OCI-LY7 (cell line): ENCODE measurements around the gene TXK. TPM values are rescaled to one million over a fixed set of nuclear protein-coding genes. Genes with fewer than 3 reads are reported as not detected.

Source experiments
- BruUV-seq: library from RNA; stranded (reverse); fragments of 400-500 nt; replicated peaks from 2 replicates; lab custom pipeline; 2021; lab: Mats Ljungman, UMichigan
- CTCF ChIA-PET: fragments of 300-600 bp; sonication (Branson Sonifier 250); formaldehyde crosslinking; loops from one replicate; lab custom pipeline; 2022; ENCODE audit warnings: antibody characterized with exemption; ENCODE audit not compliant: unreplicated experiment; lab: Charles Lee
- POLR2A ChIA-PET: fragments of 300-600 bp; sonication (Branson Sonifier 250); formaldehyde crosslinking; loops from one replicate; lab custom pipeline; 2022; ENCODE audit warnings: antibody characterized with exemption; lab: Charles Lee
- DNase-seq: peaks from one replicate; pipeline ENCODE4 v3.0.0-alpha.2; 2015; ENCODE audit warnings: low spot score
- H2AFZ ChIP-seq: fragments of 200-600 bp; sonication (generic), shearing (Covaris generic); 2 replicates; pipeline ENCODE4 v1.6.1; 2014; ENCODE audit warnings: mild to moderate bottlenecking, antibody characterized with exemption, low read length, moderate library complexity
- H3K27ac ChIP-seq: fragments of 200-600 bp; sonication (generic); 2 replicates; pipeline ENCODE4 v1.5.1; 2014; ENCODE audit warnings: mixed run types, low read depth, mild to moderate bottlenecking, moderate library complexity, low read length, inconsistent platforms; ENCODE audit not compliant: poor library complexity, severe bottlenecking
- H3K36me3 ChIP-seq: fragments of 200-600 bp; sonication (generic); 2 replicates; pipeline ENCODE4 v1.6.1; 2014; ENCODE audit warnings: mild to moderate bottlenecking, antibody characterized with exemption, low read length, moderate library complexity, mixed read lengths; ENCODE audit not compliant: insufficient read depth
- H3K4me1 ChIP-seq: fragments of 200-600 bp; sonication (generic); 2 replicates; pipeline ENCODE4 v1.5.1; 2014; ENCODE audit warnings: mild to moderate bottlenecking, low read length; ENCODE audit not compliant: insufficient read depth, poor library complexity, severe bottlenecking
- H3K4me2 ChIP-seq: fragments of 200-600 bp; sonication (generic); 2 replicates; pipeline ENCODE4 v1.6.1; 2014; ENCODE audit warnings: mild to moderate bottlenecking, low read length
- H3K4me3 ChIP-seq: fragments of 200-600 bp; sonication (generic); 2 replicates; pipeline ENCODE4 v1.5.1; 2014; ENCODE audit warnings: mild to moderate bottlenecking, low read depth, low read length; ENCODE audit not compliant: poor library complexity, severe bottlenecking
- H3K79me2 ChIP-seq: fragments of 200-600 bp; sonication (generic); 2 replicates; pipeline ENCODE4 v1.6.1; 2016; ENCODE audit warnings: low read depth, mild to moderate bottlenecking, low read length, moderate library complexity, mixed read lengths; ENCODE audit not compliant: insufficient read depth
- H3K9me2 ChIP-seq: fragments of 200-600 bp; sonication (generic); 2 replicates; pipeline ENCODE4 v1.6.1; 2016; ENCODE audit warnings: mild to moderate bottlenecking, low read length, mixed read lengths; ENCODE audit not compliant: insufficient read depth
- H3K9me3 ChIP-seq: fragments of 200-600 bp; sonication (generic); 2 replicates; pipeline ENCODE4 v1.6.1; 2014; ENCODE audit warnings: mild to moderate bottlenecking, mixed run types, low read length, mixed read lengths
- H4K20me1 ChIP-seq: fragments of 200-600 bp; sonication (generic); 2 replicates; pipeline ENCODE4 v1.6.1; 2014; ENCODE audit warnings: mild to moderate bottlenecking, antibody characterized with exemption, low read length, moderate library complexity, mixed read lengths; ENCODE audit not compliant: insufficient read depth
- CTCF ChIP-seq: fragments of 200-600 bp; sonication (generic); conservative IDR thresholded peaks from 2 replicates; pipeline ENCODE4 v1.5.1; 2014; ENCODE audit warnings: mild to moderate bottlenecking, antibody characterized with exemption, low read length, moderate library complexity, mixed read lengths
- EZH2phosphoT487 ChIP-seq: fragments of 200-600 bp; sonication (generic); IDR thresholded peaks from 2 replicates; pipeline ENCODE4 v1.6.1; 2018; ENCODE audit warnings: low read depth, borderline replicate concordance, mild to moderate bottlenecking, mixed run types, antibody characterized with exemption, low read length, moderate library complexity, mixed read lengths
- intact Hi-C: fragments of 100-400 bp; cut with micrococcal nuclease; formaldehyde crosslinking; loops from one replicate; pipeline ENCODE4 v1.10.0; 2022; ENCODE audit not compliant: unreplicated experiment
- total RNA-seq, 2 experiments: library from RNA; depleted of rRNA in 1 of 2; stranded (reverse); fragments of >200 nt in 1 of 2; shearing (Covaris generic) in 1 of 2; gene quantifications; 2 replicates each; pipeline ENCODE4 v1.2.3, GENCODE V29; 2014 to 2022

TXK gene
- total RNA-seq, 2 experiments from 2014 or later: 0.11 TPM; not detected in 1

- H3K36me3 ChIP-seq: 0 out of 2 replicates have a peak, but pooled peaks cover 6% of the 10 kb centered on the region
- intact Hi-C loops: loop anchor here (2.0 to 10.0 kb wide), 3 partner anchors 13 to 549 kb away; partner anchors contain the start of genes ATP10D and SLAIN2
- H3K9me3 ChIP-seq: no peaks in the 10 kb centered on the region; the same call in 1 of the 2 replicates
- CTCF ChIA-PET: interaction anchor here (2.1 to 2.2 kb wide), 2 partner anchors 13 to 16 kb away, joined by 8 to 23 read pairs; no protein-coding TSS in a partner anchor
- no peaks in the 10 kb centered on the region for H4K20me1 ChIP-seq
- DNase-seq: no peak
- POLR2A ChIA-PET: interaction anchor here (1.0 to 11.9 kb wide), 5 partner anchors 9 to 39 kb away, joined by 3 to 194 read pairs (median 6); no protein-coding TSS in a partner anchor
- H3K4me2 ChIP-seq: no peak overlapping the region
- H3K4me1 ChIP-seq: peaks cover 71% of the 10 kb centered on the region
- no peaks in the 10 kb centered on the region for H3K9me2 ChIP-seq
- TF ChIP-seq EZH2phosphoT487 (no peak), CTCF (no peak)
- H3K4me3 ChIP-seq: no peak overlapping the region
- no peak overlapping the region for H3K27ac ChIP-seq
- H2AFZ ChIP-seq: no peak overlapping the region
- BruUV-seq: no TSS peak
- no peaks in the 10 kb centered on the region for H3K79me2 ChIP-seq
Observed at GRCh38 chr4:48033412-48033811, 100.6 kb downstream of the TXK start.

- H3K4me3 ChIP-seq: no peak overlapping the region
- H3K4me1 ChIP-seq: peaks cover 66% of the 10 kb centered on the region
- peaks cover 5% of the 10 kb centered on the region; the same call in 1 of the 2 replicates for H3K9me3 ChIP-seq
- no peak overlapping the region for H3K4me2 ChIP-seq
- DNase-seq: no peak
- ChIA-PET CTCF (interaction anchor here (0.7 to 0.8 kb wide), 2 partner anchors 12 to 15 kb away, joined by 3 to 4 read pairs; no protein-coding TSS in a partner anchor), POLR2A (interaction anchor here (0.5 to 11.9 kb wide), 5 partner anchors 9 to 537 kb away, joined by 3 to 194 read pairs (median 8); no protein-coding TSS in a partner anchor)
- H4K20me1 ChIP-seq: no peaks in the 10 kb centered on the region
- no peaks in the 10 kb centered on the region for H3K9me2 ChIP-seq
- 0 out of 2 replicates have a peak, but pooled peaks cover 6% of the 10 kb centered on the region for H3K36me3 ChIP-seq
- no peak overlapping the region for H2AFZ ChIP-seq
- TF ChIP-seq CTCF (no peak), EZH2phosphoT487 (no peak)
- intact Hi-C loops: loop anchor here (2.0 to 10.0 kb wide), 3 partner anchors 14 to 548 kb away; partner anchors contain the start of genes ATP10D and SLAIN2
- no peak overlapping the region for H3K27ac ChIP-seq
- no TSS peak for BruUV-seq
- no peaks in the 10 kb centered on the region for H3K79me2 ChIP-seq
Observed at GRCh38 chr4:48032721-48033120, 101.3 kb downstream of the TXK start.
